ENCODE results near the gene HMBS.

DNA sequence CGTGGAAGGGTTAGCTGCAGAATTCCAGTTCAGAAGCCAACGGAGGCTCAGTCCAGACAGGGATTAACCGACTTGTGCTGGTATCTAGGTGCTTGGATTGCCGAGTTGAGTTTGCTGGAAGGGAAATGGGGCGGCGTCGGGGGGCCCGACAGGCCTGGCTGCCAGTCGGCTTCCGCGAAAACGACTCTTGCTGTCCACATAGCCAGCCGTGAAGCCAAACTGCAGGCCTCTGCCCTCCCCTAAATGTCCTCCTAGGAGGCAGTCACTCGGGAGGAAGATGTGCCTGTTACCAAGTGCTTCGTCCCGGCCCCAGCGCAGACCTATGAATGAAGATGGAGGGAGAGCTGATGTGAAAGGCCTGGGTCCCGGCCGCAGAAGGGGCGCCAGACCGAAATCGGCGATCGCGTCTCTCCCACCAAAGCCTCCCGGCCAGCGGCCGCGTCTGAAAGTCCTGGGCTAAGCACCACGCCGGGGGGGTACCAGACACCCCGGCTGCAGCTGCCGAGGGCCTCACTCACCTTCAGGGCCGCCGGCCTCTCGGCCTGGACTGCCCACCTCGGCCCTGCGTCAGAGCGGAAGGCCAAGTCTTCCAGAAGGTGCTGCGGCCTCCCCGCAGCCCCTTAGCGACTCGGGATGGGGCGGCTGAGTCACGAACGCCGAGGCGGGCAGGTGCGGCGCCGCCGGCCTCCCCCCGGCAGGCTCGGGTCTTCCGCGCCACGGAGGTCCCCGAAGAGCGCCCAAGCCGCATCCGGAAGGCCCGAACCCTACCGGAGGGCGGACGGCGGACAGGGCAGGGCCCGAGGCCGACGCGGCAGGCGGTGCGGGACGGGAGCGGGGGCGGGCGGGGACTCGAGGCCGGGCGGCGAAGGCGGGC, 9.5 kb downstream of the HMBS start:
- no peak for TF ChIP-seq CTCF (conservative IDR thresholded peaks at IDR 0.05; ENCODE audit: low read depth, low read length)
- TF ChIP-seq EZH2 (IDR thresholded peaks at IDR 0.05; ENCODE audit: low read length, unreplicated experiment) = no peak
- no peak for TF ChIP-seq EZH2phosphoT487 (IDR thresholded peaks at IDR 0.05; ENCODE audit: borderline replicate concordance, low read length)
